Lung (tissue), 12 donors: ENCODE measurements around the gene NPB. TPM values are rescaled to one million over a fixed set of nuclear protein-coding genes. Genes with fewer than 3 reads are reported as not detected.

Experiments used
- ATAC-seq: fragments of 200-7000 bp; cut with Tn5 transposase; one replicate; pipeline ENCODE4 v1.9.1; 2020; ENCODE audit warnings: moderate number of reproducible peaks; ENCODE audit not compliant: insufficient read depth, low FRiP score
- DNase-seq, 3 donors: peaks; one replicate each; pipeline ENCODE4 v3.0.0-alpha.2; 2013 to 2017
- H3K27ac ChIP-seq, 2 donors: one replicate each; pipeline ENCODE4 v1.5.1; 2013; ENCODE audit warnings: mild to moderate bottlenecking in 2 of 2, moderate library complexity in 2 of 2, control low read depth in 1 of 2, inconsistent platforms in 1 of 2, low read depth in 1 of 2, low read length in 1 of 2
- H3K27me3 ChIP-seq, 3 donors: one replicate each; pipeline ENCODE4 v1.5.1; 2013; ENCODE audit warnings: low read length in 2 of 3; ENCODE audit not compliant: control insufficient read depth in 3 of 3, insufficient read depth in 3 of 3
- H3K36me3 ChIP-seq, 4 donors: one replicate each; pipeline ENCODE4 v1.5.1; 2013; ENCODE audit warnings: low read length in 4 of 4, mild to moderate bottlenecking in 1 of 4, moderate library complexity in 1 of 4; ENCODE audit not compliant: control insufficient read depth in 4 of 4, insufficient read depth in 4 of 4
- H3K4me1 ChIP-seq, 5 donors: one replicate each; pipeline ENCODE4 v1.5.1; 2013; ENCODE audit warnings: low read length in 5 of 5, mild to moderate bottlenecking in 2 of 5, moderate library complexity in 1 of 5; ENCODE audit not compliant: control insufficient read depth in 5 of 5, insufficient read depth in 5 of 5
- H3K4me3 ChIP-seq: one replicate; pipeline ENCODE4 v1.5.1; 2013; ENCODE audit warnings: mild to moderate bottlenecking, control low read depth, moderate library complexity
- H3K9ac ChIP-seq, 2 donors: one replicate each; pipeline ENCODE4 v1.5.1; 2013; ENCODE audit warnings: low read length in 2 of 2, control low read depth in 1 of 2; ENCODE audit not compliant: insufficient read depth in 1 of 2
- H3K9me3 ChIP-seq, 4 donors: one replicate each; pipeline ENCODE4 v1.5.1; 2013; ENCODE audit warnings: low read length in 3 of 4, mild to moderate bottlenecking in 1 of 4, moderate library complexity in 1 of 4; ENCODE audit not compliant: control insufficient read depth in 4 of 4, insufficient read depth in 3 of 4
- WGBS, 2 donors: extraction: QIAGEN DNeasy Blood & Tissue Kit; methylation state at CpG; one replicate each; pipeline ENCODE4 v1.1.7; 2013; 5-methylcytosine and 5-hydroxymethylcytosine counted together
- polyA plus RNA-seq, 2 donors: library from polyadenylated mRNA; stranded (reverse); fragments of 200-250 nt; gene quantifications; one replicate each; pipeline ENCODE4 v1.2.1, GENCODE V29; 2013
- total RNA-seq, 2 donors: library from RNA; depleted of rRNA in 1 of 2; stranded (reverse); fragments of >200 nt in 1 of 2; gene quantifications; one replicate each; pipeline ENCODE4 v1.2.1, GENCODE V29; 2014 to 2021
- TF ChIP-seq, protein P1 (sequence below): IDR thresholded peaks from 2 replicates; pipeline ENCODE4 v1.5.1; 2012; ENCODE audit warnings: mild to moderate bottlenecking; ENCODE audit errors: control extremely low read depth, extremely low read depth
- donor health status: control.
- donor health status: control.
- donor health status: Bipolar disorder and iron deficiency.
- donor health status: healthy.
- donor health status: DM: yes; HTN: yes; CAD: no.

Gene NPB
- total and polyA plus RNA-seq, 4 donors = 0.41 to 0.55 (median 0.46) TPM

DNA sequence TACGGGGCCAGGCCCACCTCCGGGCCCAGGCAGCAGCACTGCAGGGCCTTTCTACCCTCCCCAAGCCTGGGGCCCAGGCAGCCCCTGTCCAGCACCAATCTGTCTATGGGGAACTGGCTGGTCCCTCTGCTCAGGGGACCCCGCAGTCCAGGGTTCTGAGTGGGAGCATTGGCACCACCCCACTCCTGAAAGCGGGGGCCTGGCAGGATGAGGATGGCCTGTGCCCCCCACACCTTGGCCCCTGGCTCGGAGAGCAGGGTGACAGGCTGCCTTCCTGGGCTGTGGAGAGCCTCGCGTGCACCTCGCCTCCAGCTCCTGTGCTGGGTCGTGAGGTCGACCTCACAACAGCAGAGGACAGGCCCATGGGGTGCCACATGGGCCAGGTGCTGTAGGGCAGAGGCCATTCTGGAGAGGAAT is 1.4 kb downstream of the NPB start:
- no peak overlapping the region for H3K4me3 ChIP-seq
- peaks cover 0 to 52% (median 8%) of the 10 kb centered on the region in 4 donors for H3K36me3 ChIP-seq
- no peak overlapping the region for H3K27ac ChIP-seq
- no peak for DNase-seq
- TF ChIP-seq, protein P1, sequence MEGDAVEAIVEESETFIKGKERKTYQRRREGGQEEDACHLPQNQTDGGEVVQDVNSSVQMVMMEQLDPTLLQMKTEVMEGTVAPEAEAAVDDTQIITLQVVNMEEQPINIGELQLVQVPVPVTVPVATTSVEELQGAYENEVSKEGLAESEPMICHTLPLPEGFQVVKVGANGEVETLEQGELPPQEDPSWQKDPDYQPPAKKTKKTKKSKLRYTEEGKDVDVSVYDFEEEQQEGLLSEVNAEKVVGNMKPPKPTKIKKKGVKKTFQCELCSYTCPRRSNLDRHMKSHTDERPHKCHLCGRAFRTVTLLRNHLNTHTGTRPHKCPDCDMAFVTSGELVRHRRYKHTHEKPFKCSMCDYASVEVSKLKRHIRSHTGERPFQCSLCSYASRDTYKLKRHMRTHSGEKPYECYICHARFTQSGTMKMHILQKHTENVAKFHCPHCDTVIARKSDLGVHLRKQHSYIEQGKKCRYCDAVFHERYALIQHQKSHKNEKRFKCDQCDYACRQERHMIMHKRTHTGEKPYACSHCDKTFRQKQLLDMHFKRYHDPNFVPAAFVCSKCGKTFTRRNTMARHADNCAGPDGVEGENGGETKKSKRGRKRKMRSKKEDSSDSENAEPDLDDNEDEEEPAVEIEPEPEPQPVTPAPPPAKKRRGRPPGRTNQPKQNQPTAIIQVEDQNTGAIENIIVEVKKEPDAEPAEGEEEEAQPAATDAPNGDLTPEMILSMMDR = no peak
- H3K9ac ChIP-seq = no peak overlapping the region
- H3K27me3 ChIP-seq = no peaks in the 10 kb centered on the region
- peaks cover 0 to 10% (median 0%) of the 10 kb centered on the region in 5 donors for H3K4me1 ChIP-seq
- no peak for ATAC-seq
- 96 to 99% methylated on average over 10 of the region's 10 CpGs for WGBS, 2 donors
- H3K9me3 ChIP-seq = no peaks in the 10 kb centered on the region

DNA sequence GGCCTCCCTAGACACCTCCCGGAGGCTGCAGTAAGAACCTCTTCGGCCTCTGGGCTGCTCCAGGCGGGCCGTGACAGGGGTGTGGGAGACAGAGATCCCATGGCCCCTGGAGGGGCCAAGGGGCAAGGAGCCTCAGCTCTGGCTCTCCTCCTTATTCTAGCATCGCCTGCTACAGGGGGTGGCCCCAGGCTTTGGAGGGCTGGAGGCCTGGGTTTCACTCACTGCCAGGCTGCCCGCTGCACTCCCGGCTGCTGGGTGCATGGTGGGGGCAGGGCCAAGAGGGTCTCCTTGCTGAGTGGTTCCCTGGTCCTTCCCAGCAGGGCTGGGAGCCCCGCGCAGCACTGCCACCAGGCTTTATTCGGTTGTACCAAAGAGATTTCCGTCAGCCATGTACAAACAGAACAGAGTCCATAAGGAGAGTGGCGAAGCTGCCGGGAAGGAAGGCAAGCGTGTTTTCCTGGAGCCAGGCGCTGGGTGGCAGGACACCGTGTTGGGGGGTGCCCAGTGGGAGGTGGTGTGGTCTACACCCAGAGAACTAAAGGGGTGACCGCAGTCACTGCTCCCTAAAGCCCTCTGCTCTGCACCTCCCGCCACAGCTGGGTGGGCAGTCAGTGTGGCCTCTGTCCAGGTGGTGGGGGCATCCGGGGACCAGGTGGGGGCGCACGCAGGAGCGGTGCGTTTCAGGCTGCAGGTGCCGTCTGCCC is 2.0 kb downstream of the NPB start:
- H3K27me3 ChIP-seq = no peaks in the 10 kb centered on the region
- H3K4me1 ChIP-seq = peaks cover 0 to 10% (median 0%) of the 10 kb centered on the region in 5 donors
- H3K9ac ChIP-seq = no peak overlapping the region
- no peak overlapping the region for H3K27ac ChIP-seq
- DNase-seq (no peak), ATAC-seq (no peak)
- TF ChIP-seq, protein P1 = no peak
- H3K36me3 ChIP-seq = peaks cover 0 to 56% (median 6%) of the 10 kb centered on the region in 4 donors
- no peaks in the 10 kb centered on the region for H3K9me3 ChIP-seq
- no peak overlapping the region for H3K4me3 ChIP-seq
- 96% methylated on average over 22 to 24 of the region's 24 CpGs for WGBS, 2 donors

DNA sequence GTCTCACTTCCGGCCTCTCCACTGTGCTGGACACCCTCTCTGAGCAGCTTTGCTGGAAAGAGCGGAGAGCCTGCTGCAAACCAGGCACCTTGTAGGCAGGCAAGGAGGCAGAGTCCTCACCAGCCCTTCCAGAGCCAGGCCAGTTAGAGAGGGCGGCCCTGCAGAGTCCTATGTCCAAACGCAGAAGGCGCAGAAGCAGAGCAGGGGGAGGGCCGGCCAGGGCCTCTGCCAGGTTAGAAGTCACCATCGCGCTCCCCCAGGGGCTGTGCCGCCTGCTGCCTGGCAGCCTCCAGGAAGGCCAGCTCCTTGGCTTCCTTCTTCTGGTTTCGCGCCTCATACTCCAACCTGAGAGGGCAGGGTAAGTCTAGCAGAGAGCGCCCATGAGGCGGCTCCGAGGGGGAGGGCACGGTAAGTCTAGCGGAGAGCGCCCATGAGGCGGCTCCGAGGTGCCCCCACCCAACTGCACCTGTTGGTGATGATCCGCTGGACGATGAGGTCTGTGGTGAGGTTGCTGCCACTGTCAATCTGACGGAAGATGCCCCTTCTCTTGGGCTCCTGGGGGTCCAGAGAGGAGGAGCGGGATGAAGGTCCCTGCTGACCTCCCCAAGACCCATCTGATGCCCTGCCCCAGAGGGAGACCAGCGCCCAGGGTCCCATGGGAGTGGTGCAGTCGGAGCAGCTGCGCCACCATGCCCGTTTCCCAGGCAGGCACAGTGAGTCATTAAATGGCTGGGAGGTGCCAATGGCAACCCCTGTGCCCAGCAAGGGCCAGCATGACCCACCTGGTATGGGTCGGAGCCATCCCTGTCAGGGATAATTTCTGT is 2.8 kb downstream of the NPB start:
- Histone ChIP-seq H3K9me3 (no peaks in the 10 kb centered on the region), H3K27ac (no peak overlapping the region), H3K9ac (no peak overlapping the region), H3K4me1 (peaks cover 0 to 10% (median 0%) of the 10 kb centered on the region in 5 donors), H3K4me3 (no peak overlapping the region), H3K36me3 (peaks cover 0 to 52% (median 4%) of the 10 kb centered on the region in 4 donors), H3K27me3 (no peaks in the 10 kb centered on the region)
- TF ChIP-seq, protein P1 = no peak
- DNase-seq = no peak
- 91% methylated on average over 28 of the region's 28 CpGs for whole genome bisulfite sequencing, 2 donors
- ATAC-seq = no peak
